ENCODE results near the gene EXO1.

DNA sequence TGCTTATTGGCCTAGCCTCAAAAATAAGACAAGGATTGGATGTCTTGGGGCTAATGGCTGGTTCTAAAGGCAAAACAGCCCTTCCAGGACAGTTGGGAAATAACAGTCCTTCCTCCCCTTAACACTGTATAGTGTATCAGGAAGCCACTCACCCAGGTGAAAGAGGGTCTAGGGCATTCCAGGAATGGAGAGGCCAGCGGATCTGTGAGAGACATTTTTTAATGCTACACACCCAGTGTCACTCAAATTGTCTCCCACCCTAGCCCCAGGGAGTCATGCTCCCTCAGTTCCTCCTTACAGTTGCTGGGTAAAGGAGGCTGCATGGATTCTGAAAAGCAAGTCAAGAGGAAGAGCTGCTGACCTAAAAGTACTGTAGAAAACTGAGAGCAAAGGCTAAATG lies 24.1 kb upstream of the EXO1 start:
- TF ChIP-seq, protein P1, sequence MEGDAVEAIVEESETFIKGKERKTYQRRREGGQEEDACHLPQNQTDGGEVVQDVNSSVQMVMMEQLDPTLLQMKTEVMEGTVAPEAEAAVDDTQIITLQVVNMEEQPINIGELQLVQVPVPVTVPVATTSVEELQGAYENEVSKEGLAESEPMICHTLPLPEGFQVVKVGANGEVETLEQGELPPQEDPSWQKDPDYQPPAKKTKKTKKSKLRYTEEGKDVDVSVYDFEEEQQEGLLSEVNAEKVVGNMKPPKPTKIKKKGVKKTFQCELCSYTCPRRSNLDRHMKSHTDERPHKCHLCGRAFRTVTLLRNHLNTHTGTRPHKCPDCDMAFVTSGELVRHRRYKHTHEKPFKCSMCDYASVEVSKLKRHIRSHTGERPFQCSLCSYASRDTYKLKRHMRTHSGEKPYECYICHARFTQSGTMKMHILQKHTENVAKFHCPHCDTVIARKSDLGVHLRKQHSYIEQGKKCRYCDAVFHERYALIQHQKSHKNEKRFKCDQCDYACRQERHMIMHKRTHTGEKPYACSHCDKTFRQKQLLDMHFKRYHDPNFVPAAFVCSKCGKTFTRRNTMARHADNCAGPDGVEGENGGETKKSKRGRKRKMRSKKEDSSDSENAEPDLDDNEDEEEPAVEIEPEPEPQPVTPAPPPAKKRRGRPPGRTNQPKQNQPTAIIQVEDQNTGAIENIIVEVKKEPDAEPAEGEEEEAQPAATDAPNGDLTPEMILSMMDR (conservative IDR thresholded peaks at IDR 0.05; ENCODE audit: low read length) = no peak
- no peak for TF ChIP-seq EZH2phosphoT487 (IDR thresholded peaks at IDR 0.05; ENCODE audit: borderline replicate concordance)

All from Loucy (cell line).